ENCODE measurements around the gene OGA. TPM values are rescaled to one million over a fixed set of nuclear protein-coding genes. Genes with fewer than 3 reads are reported as not detected.
"Not testable (repeated sequence)": the region's sequence is repeated elsewhere in the genome, so short reads cannot be mapped to it uniquely, and the experiment has no call there.

The OGA gene
- total RNA-seq, 3 donors from 2014 or later (not counting 1 experiment from before 2014, with no cell fraction given): 427 to 488 (median 481) TPM

DNA sequence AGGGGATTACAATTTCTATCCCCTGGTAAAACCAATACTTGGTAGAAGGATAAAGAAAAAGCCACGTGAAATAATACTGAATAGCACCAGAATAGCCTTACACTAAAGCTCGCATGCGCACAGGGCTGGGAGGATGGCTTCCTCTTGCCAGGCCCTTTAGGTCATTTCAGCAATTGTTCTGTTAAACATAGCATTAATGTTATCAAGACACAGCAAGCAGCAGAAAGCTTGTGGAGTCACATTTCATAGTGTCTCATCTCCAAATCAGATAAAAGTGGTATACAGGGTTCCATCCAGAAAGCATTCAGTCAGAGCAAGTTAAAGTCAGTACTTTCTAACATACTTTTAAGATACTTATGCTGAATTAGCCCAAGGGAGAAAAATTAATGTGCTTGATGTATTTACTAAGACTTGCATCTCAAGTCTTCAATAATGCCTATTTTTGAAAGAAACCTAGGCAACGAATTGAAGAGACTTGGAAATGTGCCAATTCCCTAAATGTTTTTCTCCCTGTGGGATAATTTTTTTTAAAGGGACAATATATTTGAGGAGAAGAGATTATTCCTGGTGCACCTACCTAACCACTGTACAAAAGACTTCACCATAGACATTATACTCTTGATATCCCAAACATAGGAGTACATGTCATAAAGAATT, 20.7 kb downstream of the OGA start:
- no peaks in the 10 kb centered on the region for H3K9me3 Mint-ChIP-seq
- peaks cover 24 to 38% of the 10 kb centered on the region in 2 donors for H3K4me1 Mint-ChIP-seq
- H3K36me3 ChIP-seq (ENCODE audit: control insufficient read depth, insufficient read depth, low read length): peaks cover 89% of the 10 kb centered on the region
- H3K27ac ChIP-seq (ENCODE audit: low read length): no peak overlapping the region
- H3K4me1 ChIP-seq (ENCODE audit: control insufficient read depth, insufficient read depth, low read length): peaks cover 2% of the 10 kb centered on the region
- H3K27ac Mint-ChIP-seq: peak overlapping the region in 1 of 2 donors; percentile 9
- H3K4me3 Mint-ChIP-seq: no peak overlapping the region
- H3K9me3 ChIP-seq (ENCODE audit: control insufficient read depth, insufficient read depth, low read length): no peaks in the 10 kb centered on the region
- peaks cover 37% of the 10 kb centered on the region for H3K36me3 Mint-ChIP-seq
- H3K27me3 ChIP-seq (ENCODE audit: control insufficient read depth, insufficient read depth, low read length): no peaks in the 10 kb centered on the region
- no peak overlapping the region for H3K4me3 ChIP-seq (ENCODE audit: low read length)
- WGBS (ENCODE audit: insufficient coverage): 100% methylated on average over 3 of the region's 4 CpGs
- DNase-seq (no peak), ATAC-seq (no peak)
- TF ChIP-seq, protein P1, sequence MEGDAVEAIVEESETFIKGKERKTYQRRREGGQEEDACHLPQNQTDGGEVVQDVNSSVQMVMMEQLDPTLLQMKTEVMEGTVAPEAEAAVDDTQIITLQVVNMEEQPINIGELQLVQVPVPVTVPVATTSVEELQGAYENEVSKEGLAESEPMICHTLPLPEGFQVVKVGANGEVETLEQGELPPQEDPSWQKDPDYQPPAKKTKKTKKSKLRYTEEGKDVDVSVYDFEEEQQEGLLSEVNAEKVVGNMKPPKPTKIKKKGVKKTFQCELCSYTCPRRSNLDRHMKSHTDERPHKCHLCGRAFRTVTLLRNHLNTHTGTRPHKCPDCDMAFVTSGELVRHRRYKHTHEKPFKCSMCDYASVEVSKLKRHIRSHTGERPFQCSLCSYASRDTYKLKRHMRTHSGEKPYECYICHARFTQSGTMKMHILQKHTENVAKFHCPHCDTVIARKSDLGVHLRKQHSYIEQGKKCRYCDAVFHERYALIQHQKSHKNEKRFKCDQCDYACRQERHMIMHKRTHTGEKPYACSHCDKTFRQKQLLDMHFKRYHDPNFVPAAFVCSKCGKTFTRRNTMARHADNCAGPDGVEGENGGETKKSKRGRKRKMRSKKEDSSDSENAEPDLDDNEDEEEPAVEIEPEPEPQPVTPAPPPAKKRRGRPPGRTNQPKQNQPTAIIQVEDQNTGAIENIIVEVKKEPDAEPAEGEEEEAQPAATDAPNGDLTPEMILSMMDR (IDR thresholded peaks at IDR 0.05): no peak
- H3K27me3 Mint-ChIP-seq (ENCODE audit: low read depth in 2 of 2): no peaks in the 10 kb centered on the region
- intact Hi-C loops (cut with micrococcal nuclease): no loop called here

DNA sequence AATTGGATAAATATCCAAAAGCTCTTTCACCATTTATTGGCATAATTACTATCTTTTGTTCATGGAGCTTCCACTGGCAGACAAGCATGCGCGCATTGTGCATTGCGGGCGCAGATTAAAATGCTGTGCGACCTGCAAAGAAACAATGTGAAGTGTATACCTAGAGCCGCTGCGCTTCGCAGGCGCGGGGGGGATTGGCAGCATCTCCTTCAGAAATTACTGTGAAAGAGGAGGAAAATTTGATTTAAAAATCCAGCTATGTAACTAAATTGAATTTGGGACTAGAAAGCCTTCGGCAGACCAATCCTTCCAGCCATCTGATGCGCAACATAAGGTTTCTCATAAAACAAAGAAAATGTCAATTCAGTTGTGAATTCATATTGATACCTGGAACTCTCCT, 24.7 kb downstream of the OGA start:
- TF ChIP-seq, protein P1 (IDR thresholded peaks at IDR 0.05): no peak
- Mint-ChIP-seq H3K36me3 (peaks cover 20% of the 10 kb centered on the region), H3K4me1 (peaks cover 7 to 21% of the 10 kb centered on the region in 2 donors), H3K27me3 (ENCODE audit: low read depth in 2 of 2) (no peaks in the 10 kb centered on the region), H3K4me3 (no peak overlapping the region), H3K27ac (no peak overlapping the region), H3K9me3 (no peaks in the 10 kb centered on the region)
- Histone ChIP-seq H3K27me3 (ENCODE audit: control insufficient read depth, insufficient read depth, low read length) (no peaks in the 10 kb centered on the region), H3K27ac (ENCODE audit: low read length) (no peak overlapping the region), H3K9me3 (ENCODE audit: control insufficient read depth, insufficient read depth, low read length) (no peaks in the 10 kb centered on the region), H3K36me3 (ENCODE audit: control insufficient read depth, insufficient read depth, low read length) (peaks cover 79% of the 10 kb centered on the region), H3K4me1 (ENCODE audit: control insufficient read depth, insufficient read depth, low read length) (no peaks in the 10 kb centered on the region), H3K4me3 (ENCODE audit: low read length) (no peak overlapping the region)
- DNase-seq: no peak
- 98% methylated on average over 12 of the region's 12 CpGs for WGBS (ENCODE audit: insufficient coverage)
- no peak for ATAC-seq
- intact Hi-C loops (cut with micrococcal nuclease): no loop called here

DNA sequence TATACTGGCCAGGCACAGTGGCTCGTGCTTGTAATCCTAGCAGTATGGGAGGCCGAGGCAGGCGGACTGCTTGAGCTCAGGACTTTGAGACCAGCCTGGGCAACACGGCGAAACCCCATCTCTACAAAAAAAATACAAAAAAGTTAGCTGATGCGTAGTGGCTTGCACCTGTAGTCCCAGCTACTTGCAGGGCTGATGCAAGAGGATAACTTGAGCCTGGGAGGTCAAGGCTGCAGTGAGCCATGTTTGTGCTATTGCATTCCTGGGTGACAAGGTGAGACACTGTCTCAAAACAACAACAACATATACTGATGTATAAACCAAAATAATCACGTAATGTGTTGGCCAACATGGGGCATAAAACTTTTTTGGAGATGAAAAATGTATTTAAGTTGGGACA, 28.6 kb downstream of the OGA start:
- TF ChIP-seq, protein P1 (IDR thresholded peaks at IDR 0.05): no peak
- H3K27ac Mint-ChIP-seq: no peak overlapping the region
- Histone ChIP-seq H3K27ac (ENCODE audit: low read length) (no peak overlapping the region), H3K4me1 (ENCODE audit: control insufficient read depth, insufficient read depth, low read length) (no peaks in the 10 kb centered on the region), H3K27me3 (ENCODE audit: control insufficient read depth, insufficient read depth, low read length) (no peaks in the 10 kb centered on the region), H3K4me3 (ENCODE audit: low read length) (no peak overlapping the region), H3K9me3 (ENCODE audit: control insufficient read depth, insufficient read depth, low read length) (no peaks in the 10 kb centered on the region), H3K36me3 (ENCODE audit: control insufficient read depth, insufficient read depth, low read length) (peaks cover 80% of the 10 kb centered on the region)
- intact Hi-C loops (cut with micrococcal nuclease): no loop called here
- 97% methylated on average over 6 of the region's 7 CpGs for WGBS (ENCODE audit: insufficient coverage)
- H3K36me3 Mint-ChIP-seq: peaks cover 20% of the 10 kb centered on the region
- H3K27me3 Mint-ChIP-seq (ENCODE audit: low read depth in 2 of 2): no peaks in the 10 kb centered on the region
- DNase-seq: no peak
- H3K4me1 Mint-ChIP-seq: peaks cover 11 to 22% of the 10 kb centered on the region in 2 donors
- no peak overlapping the region for H3K4me3 Mint-ChIP-seq
- no peak for ATAC-seq
- no peaks in the 10 kb centered on the region for H3K9me3 Mint-ChIP-seq

DNA sequence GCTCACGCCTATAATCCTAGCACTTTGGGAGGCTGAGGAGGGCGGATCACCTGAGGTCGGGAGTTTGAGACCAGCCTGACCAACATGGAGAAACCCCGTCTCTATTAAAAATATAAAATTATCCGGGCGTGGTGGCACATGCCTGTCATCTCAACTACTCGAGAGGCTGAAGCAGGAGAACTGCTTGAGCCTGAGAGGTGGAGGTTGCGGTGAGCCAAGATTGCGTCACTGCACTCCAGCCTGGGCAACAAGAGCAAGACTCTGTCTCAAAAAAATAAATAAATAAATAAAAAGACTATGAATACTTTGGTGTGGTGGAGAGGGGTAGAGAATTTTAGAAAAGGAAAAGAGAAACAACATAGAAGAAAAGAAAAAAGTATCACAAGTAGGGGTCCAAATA, 29.0 kb downstream of the OGA start:
- H3K4me3 Mint-ChIP-seq; H3K9me3 Mint-ChIP-seq; H3K27me3 Mint-ChIP-seq (ENCODE audit: low read depth in 2 of 2); H3K9me3 ChIP-seq (ENCODE audit: control insufficient read depth, insufficient read depth, low read length); H3K4me1 ChIP-seq (ENCODE audit: control insufficient read depth, insufficient read depth, low read length); H3K27ac ChIP-seq (ENCODE audit: low read length); DNase-seq; H3K27ac Mint-ChIP-seq; ATAC-seq; intact Hi-C loops (cut with micrococcal nuclease); H3K27me3 ChIP-seq (ENCODE audit: control insufficient read depth, insufficient read depth, low read length); H3K4me3 ChIP-seq (ENCODE audit: low read length): not testable (repeated sequence)
- Mint-ChIP-seq H3K4me1 (peaks cover 15 to 26% of the 10 kb centered on the region in 2 donors), H3K36me3 (peaks cover 20% of the 10 kb centered on the region)
- WGBS (ENCODE audit: insufficient coverage): 95% methylated on average over 8 of the region's 9 CpGs
- H3K36me3 ChIP-seq (ENCODE audit: control insufficient read depth, insufficient read depth, low read length): peaks cover 76% of the 10 kb centered on the region

Measured in natural killer cell (primary cell).